Stimulated activated CD8-positive, alpha-beta memory T cell treated with anti-CD3 and anti-CD28 coated beads, Interleukin-12 subunit alpha, Interleukin-12 subunit beta, amount 100 ng/mL, for 24 hours (primary cell): ENCODE data around the gene ACTR5.
A peak's percentile ranks its signal among the peaks of the same experiment; 100 is the strongest.

ENCODE experiments used
- DNase-seq: peaks from one replicate; pipeline ENCODE4 v3.0.0-alpha.2; 2020; ENCODE audit errors: extremely low read depth

ACTR5 gene

GRCh38 chr20:38748097-38748860 is at the start of gene ACTR5:
TSS of gene ACTR5 (plus strand) at chr20:38748460. CDS start at chr20:38748479, 19 bp downstream.
- DNase-seq, result peak; percentile 92

GRCh38 chr20:38698541-38698940 is 49.7 kb upstream of the ACTR5 start:
- no peak for DNase-seq

DNA sequence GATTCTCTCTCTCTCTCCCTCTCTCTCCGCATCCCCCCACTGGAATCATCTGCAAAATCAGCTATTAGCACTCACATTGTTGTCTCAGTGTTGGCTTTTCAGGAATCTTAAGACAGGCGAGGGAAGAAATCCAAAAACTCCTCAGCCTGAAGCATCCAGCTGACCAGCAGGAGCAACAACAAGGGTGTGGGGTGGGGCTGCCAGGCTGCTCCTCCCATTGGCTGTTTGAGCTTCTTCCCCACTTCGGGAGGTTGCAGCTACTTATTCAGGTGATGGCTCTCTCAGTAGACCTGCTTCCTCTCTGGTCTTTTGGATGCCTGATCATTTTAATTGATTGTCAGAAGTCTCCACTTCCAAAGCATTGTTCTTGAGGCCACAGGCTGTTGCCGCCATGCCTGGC is 48.1 kb upstream of the ACTR5 start:
- DNase-seq, result no peak

- DNase-seq, result no peak
Observed at GRCh38 chr20:38700926-38701325, 47.3 kb upstream of the ACTR5 start.

GRCh38 chr20:38703526-38703925 is 44.7 kb upstream of the ACTR5 start:
- DNase-seq, result no peak

GRCh38 chr20:38704136-38704535 is 44.1 kb upstream of the ACTR5 start:
- DNase-seq, result no peak

DNA sequence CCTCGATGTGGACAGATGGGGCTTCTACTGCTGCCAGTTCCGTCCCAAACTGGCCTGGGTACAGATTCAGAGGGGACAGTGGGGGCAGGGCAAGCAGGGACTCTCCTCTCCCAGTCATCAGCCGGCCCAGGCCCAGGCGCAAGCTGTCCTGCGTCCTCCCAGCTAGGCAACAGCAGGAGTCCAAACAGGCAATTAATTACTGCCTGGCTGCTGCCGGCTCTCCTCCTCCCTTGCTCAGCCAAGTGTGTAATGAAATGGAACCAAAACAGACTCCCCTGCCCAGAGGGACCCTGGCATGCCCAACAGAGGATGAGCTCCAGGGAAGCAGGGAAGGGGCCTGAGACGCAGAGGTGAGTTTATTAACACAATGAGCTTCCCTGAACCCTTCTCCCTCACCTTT is 41.8 kb upstream of the ACTR5 start:
- DNase-seq, result no peak

GRCh38 chr20:38714308-38714707 is 34.0 kb upstream of the ACTR5 start:
- no peak for DNase-seq

- no peak for DNase-seq
Observed at GRCh38 chr20:38715646-38716045, 32.6 kb upstream of the ACTR5 start.

GRCh38 chr20:38722683-38723016 is 25.6 kb upstream of the ACTR5 start:
- no peak for DNase-seq

DNA sequence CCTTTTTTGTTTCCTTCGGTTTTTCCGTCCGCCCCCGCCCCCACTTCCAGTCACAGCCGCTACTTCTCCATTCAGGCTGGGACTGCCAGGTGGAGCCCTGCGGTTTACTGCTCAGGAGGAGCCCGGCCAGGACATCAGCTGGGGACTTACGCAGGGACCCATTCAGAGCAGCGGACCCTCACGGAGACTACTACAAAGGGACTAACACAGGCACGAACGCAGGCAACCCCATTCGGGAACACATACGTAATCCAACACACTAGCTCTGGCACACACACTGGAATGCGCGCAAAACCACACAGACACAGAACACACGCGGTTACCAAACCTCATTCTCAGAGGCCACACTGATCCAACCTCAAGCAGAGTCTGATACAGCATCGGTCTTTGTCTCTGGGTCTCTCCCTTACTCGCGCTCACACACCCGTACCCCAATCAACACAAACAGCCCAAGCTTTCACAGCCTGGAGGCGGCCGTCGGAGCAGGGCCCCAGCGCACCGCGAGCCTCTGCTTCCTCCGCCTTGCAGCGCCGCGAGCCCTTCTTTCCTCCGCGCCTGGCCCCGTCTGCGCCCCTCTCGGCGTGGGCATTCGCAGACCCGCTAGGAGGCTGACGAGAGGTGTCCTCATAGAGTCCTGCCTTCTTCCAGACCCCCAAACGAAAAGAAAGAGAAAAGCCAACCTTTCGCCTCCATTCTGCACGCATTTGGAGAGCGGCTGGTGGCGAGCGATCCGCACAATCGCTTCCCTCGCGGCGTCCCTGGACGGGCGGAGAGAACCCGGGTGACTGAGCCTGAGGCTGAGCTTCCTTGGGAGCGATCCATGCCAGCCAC is 25.0 kb upstream of the ACTR5 start:
- no peak for DNase-seq

- no peak for DNase-seq
Observed at GRCh38 chr20:38723848-38724625, 24.2 kb upstream of the ACTR5 start, which contains the start of gene SLC32A1. TSS of gene SLC32A1 (plus strand) at chr20:38724486. CDS start at chr20:38724725, 239 bp downstream.

GRCh38 chr20:38724626-38725147 is 23.6 kb upstream of the ACTR5 start:
- DNase-seq, result no peak

DNA sequence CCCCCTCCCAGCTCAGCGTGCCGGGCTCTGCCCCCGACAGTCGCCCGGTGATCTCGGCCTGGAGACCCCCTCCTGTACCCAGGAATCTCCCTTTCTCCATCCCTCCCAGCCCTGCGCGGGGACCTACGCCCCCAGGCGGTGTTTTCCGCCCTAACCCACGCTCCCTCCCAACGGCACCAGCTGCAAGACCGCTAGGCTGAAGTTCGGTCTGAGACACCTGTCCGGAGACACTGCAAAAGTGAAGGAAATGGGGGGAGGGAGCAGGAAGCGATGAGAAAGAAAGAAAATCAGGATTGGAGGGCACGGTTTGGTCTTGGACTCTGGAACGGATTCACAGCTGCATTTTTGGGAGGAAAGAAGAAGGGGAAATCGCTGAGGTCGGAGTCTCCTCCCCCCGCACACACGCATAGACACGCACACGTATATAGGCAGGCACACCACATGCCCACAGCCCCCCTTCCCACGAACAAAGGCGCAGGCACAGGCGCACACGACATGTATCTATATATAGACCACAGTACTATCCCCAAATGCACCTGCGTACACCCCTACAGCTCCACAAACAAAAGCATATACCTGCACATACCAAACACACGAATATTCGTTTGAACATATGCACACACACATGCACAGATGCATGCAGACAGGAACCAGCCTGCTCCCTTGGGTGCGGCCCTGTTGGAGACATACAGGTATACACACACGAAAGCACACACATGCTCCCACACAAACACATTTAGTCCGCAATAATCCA is 22.9 kb upstream of the ACTR5 start:
- DNase-seq, result no peak

DNA sequence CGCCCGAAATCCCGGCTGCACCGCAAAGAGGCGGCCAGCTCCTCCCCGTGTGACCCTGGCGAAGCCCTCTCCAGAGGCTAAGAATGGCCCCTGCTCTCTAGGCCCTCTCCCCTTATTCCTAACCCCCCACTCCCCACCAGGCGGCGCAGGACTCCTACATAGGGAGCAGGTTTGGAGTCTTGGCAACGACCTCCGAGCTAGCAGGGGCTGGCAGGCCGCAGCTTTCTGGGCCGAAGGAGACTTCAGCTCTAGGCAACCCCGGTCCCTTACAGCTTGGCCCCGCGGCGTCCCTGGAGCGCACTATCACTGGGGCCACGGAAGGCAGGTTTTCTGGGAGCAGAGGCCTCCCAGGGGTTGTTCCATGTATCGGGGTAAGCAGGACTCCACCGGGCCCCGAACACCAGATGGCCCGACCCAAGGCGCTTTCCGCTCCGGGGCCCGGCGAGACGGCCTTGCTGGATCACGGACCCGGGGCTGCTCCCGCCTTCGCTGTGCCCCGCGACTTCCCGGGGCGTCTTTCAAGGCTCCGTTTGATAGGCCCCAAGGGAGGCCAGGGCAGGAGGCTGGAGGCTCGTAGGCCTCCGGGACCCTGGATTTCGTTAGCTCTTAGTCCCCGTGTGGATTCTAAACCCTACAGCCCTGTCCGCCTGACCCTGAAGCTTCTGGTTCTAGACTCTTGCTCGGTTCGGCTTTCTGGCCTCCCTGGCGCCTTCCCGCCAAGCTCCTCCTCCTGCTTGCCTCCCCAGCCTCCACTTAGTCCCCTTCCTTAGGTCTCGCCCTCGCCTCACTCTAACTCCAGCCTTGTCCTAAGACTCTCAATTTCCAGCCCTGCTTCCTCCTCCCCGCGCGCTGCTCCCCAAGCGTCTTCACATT is 22.1 kb upstream of the ACTR5 start:
- no peak for DNase-seq

- DNase-seq, result peak; percentile 27
Observed at GRCh38 chr20:38726804-38727606, 21.3 kb upstream of the ACTR5 start.

DNA sequence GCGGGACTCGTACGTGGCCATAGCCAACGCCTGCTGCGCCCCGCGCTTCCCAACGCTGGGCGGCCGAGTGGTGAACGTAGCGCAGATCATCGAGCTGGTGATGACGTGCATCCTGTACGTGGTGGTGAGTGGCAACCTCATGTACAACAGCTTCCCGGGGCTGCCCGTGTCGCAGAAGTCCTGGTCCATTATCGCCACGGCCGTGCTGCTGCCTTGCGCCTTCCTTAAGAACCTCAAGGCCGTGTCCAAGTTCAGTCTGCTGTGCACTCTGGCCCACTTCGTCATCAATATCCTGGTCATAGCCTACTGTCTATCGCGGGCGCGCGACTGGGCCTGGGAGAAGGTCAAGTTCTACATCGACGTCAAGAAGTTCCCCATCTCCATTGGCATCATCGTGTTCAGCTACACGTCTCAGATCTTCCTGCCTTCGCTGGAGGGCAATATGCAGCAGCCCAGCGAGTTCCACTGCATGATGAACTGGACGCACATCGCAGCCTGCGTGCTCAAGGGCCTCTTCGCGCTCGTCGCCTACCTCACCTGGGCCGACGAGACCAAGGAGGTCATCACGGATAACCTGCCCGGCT is 20.6 kb upstream of the ACTR5 start:
- DNase-seq, result no peak

DNA sequence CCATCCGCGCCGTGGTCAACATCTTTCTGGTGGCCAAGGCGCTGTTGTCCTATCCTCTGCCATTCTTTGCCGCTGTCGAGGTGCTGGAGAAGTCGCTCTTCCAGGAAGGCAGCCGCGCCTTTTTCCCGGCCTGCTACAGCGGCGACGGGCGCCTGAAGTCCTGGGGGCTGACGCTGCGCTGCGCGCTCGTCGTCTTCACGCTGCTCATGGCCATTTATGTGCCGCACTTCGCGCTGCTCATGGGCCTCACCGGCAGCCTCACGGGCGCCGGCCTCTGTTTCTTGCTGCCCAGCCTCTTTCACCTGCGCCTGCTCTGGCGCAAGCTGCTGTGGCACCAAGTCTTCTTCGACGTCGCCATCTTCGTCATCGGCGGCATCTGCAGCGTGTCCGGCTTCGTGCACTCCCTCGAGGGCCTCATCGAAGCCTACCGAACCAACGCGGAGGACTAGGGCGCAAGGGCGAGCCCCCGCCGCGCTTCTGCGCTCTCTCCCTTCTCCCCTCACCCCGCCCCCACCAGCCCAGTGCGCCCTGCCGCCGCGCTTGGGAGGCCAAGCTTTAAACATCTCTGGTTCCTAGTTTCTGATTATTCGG is 20.0 kb upstream of the ACTR5 start:
- no peak for DNase-seq
